Measurements from ENCODE around the gene CACNB4.
"Not testable (repeated sequence)": the region's sequence is repeated elsewhere in the genome, so short reads cannot be mapped to it uniquely, and the experiment has no call there.

Gene CACNB4

DNA sequence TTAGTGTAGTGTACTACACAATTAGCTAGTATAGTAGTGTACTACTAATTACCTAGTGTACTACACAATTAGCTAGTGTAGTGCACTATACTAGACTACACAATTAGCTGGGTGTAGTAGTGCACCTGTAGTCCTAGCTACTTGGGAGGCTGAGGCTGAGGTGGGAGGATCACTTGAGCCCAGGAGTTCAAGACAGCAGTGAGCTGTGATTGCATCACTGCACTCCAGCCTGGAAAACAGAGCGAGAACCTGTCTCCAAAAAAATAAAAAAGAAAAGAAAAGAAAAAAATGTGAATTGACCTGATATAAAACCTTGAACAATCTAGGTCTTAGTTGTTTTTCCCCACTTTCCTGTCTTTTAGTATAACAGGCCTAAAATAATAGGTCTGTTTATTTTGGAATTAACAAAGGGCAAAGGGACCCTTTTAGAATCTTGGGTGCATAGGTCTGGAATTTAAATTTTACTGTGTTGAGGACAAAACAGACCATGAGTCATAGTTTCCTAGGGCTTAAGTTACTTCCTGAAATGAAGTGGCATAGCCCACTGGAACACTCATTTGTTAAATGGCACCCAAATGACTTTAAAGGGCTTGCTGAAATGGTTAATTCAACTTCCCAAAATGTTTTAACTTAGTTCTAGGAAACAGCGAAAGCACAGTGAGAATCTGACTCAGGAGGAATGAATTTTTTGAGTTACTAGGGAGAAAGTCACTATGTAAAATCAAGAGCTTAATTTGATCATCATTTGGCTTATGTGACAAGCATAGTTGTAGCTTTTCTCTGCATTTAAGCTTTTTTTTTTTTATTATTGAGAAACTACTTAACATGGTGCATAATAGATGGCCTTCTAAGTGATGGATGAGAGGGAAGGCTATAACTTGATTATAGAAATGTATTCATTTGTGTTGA lies 219.9 kb downstream of the CACNB4 start:
- no peaks in the 10 kb centered on the region for H4K20me1 ChIP-seq (ENCODE audit: insufficient read depth, low read length, poor library complexity, severe bottlenecking)
- H3K9me2 ChIP-seq (replicated peaks; ENCODE audit: low read depth, low read length): no peaks in the 10 kb centered on the region
- peak overlapping the region; percentile 22 for H3K4me2 ChIP-seq (ENCODE audit: low read depth, low read length, poor library complexity, severe bottlenecking)
- H3K9me3 ChIP-seq (ENCODE audit: insufficient read depth, low read depth, low read length): no peaks in the 10 kb centered on the region
- TF ChIP-seq, protein P1, sequence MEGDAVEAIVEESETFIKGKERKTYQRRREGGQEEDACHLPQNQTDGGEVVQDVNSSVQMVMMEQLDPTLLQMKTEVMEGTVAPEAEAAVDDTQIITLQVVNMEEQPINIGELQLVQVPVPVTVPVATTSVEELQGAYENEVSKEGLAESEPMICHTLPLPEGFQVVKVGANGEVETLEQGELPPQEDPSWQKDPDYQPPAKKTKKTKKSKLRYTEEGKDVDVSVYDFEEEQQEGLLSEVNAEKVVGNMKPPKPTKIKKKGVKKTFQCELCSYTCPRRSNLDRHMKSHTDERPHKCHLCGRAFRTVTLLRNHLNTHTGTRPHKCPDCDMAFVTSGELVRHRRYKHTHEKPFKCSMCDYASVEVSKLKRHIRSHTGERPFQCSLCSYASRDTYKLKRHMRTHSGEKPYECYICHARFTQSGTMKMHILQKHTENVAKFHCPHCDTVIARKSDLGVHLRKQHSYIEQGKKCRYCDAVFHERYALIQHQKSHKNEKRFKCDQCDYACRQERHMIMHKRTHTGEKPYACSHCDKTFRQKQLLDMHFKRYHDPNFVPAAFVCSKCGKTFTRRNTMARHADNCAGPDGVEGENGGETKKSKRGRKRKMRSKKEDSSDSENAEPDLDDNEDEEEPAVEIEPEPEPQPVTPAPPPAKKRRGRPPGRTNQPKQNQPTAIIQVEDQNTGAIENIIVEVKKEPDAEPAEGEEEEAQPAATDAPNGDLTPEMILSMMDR (conservative IDR thresholded peaks at IDR 0.05; ENCODE audit: low read length): no peak
- no peak for TF ChIP-seq EZH2phosphoT487 (IDR thresholded peaks at IDR 0.05; ENCODE audit: borderline replicate concordance)
- H3K79me2 ChIP-seq (ENCODE audit: insufficient read depth, low read length): no peaks in the 10 kb centered on the region
- no peaks in the 10 kb centered on the region for H3K27me3 ChIP-seq (ENCODE audit: insufficient read depth, low read length, poor library complexity, severe bottlenecking)
- no peaks in the 10 kb centered on the region for H3F3A ChIP-seq (ENCODE audit: low read depth)
- H3K9ac ChIP-seq (ENCODE audit: low read depth, low read length, poor library complexity, severe bottlenecking): no peak overlapping the region
- peaks cover 9% of the 10 kb centered on the region for H3K4me1 ChIP-seq (ENCODE audit: insufficient read depth, low read length, poor library complexity, severe bottlenecking)
- no peaks in the 10 kb centered on the region for H3K36me3 ChIP-seq (ENCODE audit: insufficient read depth, low read length)
- H2AFZ ChIP-seq (ENCODE audit: low read length): no peak overlapping the region
- H3K4me3 ChIP-seq (ENCODE audit: low read length, poor library complexity, severe bottlenecking): no peak overlapping the region

DNA sequence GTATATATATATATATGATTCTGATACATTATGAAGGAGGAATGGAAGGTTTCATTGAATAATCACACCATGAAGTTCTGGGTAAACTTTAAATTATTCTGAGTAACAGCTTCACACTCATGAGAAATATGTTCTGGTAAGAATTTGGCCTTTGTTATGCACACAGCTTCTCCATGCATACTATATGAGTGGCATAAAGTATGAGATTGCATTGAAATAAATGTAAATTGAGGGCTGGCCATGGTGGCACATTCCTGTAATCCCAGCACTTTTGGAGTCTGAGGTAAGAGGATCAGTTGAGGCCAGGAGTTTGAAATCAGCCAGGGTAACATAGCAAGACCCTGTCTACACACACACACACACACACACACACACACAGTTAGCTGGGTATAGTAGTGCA lies 220.6 kb downstream of the CACNB4 start:
- no peak for TF ChIP-seq EZH2phosphoT487 (IDR thresholded peaks at IDR 0.05; ENCODE audit: borderline replicate concordance)
- TF ChIP-seq, protein P1 (conservative IDR thresholded peaks at IDR 0.05; ENCODE audit: low read length): no peak
- H3K9ac ChIP-seq (ENCODE audit: low read depth, low read length, poor library complexity, severe bottlenecking): no peak overlapping the region
- no peaks in the 10 kb centered on the region for H3K36me3 ChIP-seq (ENCODE audit: insufficient read depth, low read length)
- no peaks in the 10 kb centered on the region for H3K9me2 ChIP-seq (replicated peaks; ENCODE audit: low read depth, low read length)
- H2AFZ ChIP-seq (ENCODE audit: low read length): no peak overlapping the region
- peak overlapping the region; percentile 22 for H3K4me2 ChIP-seq (ENCODE audit: low read depth, low read length, poor library complexity, severe bottlenecking)
- H4K20me1 ChIP-seq (ENCODE audit: insufficient read depth, low read length, poor library complexity, severe bottlenecking): no peaks in the 10 kb centered on the region
- no peaks in the 10 kb centered on the region for H3K9me3 ChIP-seq (ENCODE audit: insufficient read depth, low read depth, low read length)
- no peaks in the 10 kb centered on the region for H3F3A ChIP-seq (ENCODE audit: low read depth)
- no peaks in the 10 kb centered on the region for H3K27me3 ChIP-seq (ENCODE audit: insufficient read depth, low read length, poor library complexity, severe bottlenecking)
- H3K79me2 ChIP-seq (ENCODE audit: insufficient read depth, low read length): no peaks in the 10 kb centered on the region
- H3K4me1 ChIP-seq (ENCODE audit: insufficient read depth, low read length, poor library complexity, severe bottlenecking): peaks cover 9% of the 10 kb centered on the region
- no peak overlapping the region for H3K4me3 ChIP-seq (ENCODE audit: low read length, poor library complexity, severe bottlenecking)

DNA sequence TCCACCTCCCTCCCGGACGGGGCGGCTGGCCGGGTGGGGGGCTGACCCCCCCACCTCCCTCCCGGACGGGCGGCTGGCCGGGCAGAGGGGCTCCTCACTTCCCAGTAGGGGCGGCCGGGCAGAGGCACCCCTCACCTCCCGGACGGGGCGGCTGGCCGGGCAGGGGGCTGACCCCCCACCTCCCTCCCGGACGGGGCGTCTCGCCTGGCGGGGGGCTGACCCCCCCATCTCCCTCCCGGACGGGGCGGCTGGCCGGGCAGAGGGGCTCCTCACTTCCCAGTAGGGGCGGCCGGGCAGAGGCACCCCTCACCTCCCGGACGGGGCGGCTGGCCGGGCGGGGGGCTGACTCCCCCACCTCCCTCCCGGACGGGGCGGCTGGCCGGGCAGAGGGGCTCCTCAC lies 223.2 kb downstream of the CACNB4 start:
- H3K4me2 ChIP-seq (ENCODE audit: low read depth, low read length, poor library complexity, severe bottlenecking); H3F3A ChIP-seq (ENCODE audit: low read depth): not testable (repeated sequence)

DNA sequence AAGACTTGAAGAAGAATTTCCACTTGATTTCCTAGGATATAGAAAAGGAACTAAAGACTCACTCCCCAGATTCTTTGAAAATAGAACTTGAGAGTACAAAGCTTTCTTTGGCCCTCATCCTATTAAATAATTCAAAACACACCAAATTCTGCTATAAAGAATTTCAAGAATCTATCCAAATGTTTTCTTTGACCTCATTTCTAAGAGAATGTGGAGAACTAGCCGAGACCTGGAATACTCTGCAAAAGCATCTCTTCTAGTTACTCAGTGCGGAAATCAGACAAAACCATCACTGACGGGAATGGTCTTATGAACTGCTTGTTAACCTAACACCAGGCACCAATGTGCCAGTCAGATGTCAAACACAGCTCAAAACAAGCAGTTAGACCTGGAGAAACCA lies 226.4 kb downstream of the CACNB4 start:
- H4K20me1 ChIP-seq (ENCODE audit: insufficient read depth, low read length, poor library complexity, severe bottlenecking): no peaks in the 10 kb centered on the region
- no peaks in the 10 kb centered on the region for H3K9me2 ChIP-seq (replicated peaks; ENCODE audit: low read depth, low read length)
- no peak for TF ChIP-seq EZH2phosphoT487 (IDR thresholded peaks at IDR 0.05; ENCODE audit: borderline replicate concordance)
- TF ChIP-seq, protein P1 (conservative IDR thresholded peaks at IDR 0.05; ENCODE audit: low read length): no peak
- no peaks in the 10 kb centered on the region for H3K4me1 ChIP-seq (ENCODE audit: insufficient read depth, low read length, poor library complexity, severe bottlenecking)
- H3K27me3 ChIP-seq (ENCODE audit: insufficient read depth, low read length, poor library complexity, severe bottlenecking): no peaks in the 10 kb centered on the region
- H3K4me3 ChIP-seq (ENCODE audit: low read length, poor library complexity, severe bottlenecking): no peak overlapping the region
- H3K79me2 ChIP-seq (ENCODE audit: insufficient read depth, low read length): no peaks in the 10 kb centered on the region
- no peak overlapping the region for H3K4me2 ChIP-seq (ENCODE audit: low read depth, low read length, poor library complexity, severe bottlenecking)
- H2AFZ ChIP-seq (ENCODE audit: low read length): no peak overlapping the region
- H3K9me3 ChIP-seq (ENCODE audit: insufficient read depth, low read depth, low read length): no peaks in the 10 kb centered on the region
- no peaks in the 10 kb centered on the region for H3K36me3 ChIP-seq (ENCODE audit: insufficient read depth, low read length)
- H3F3A ChIP-seq (ENCODE audit: low read depth): no peaks in the 10 kb centered on the region
- H3K9ac ChIP-seq (ENCODE audit: low read depth, low read length, poor library complexity, severe bottlenecking): no peak overlapping the region

More for the DNA sequence above, 223.2 kb downstream of the CACNB4 start:
- not testable (repeated sequence) for H3K36me3 ChIP-seq (ENCODE audit: insufficient read depth, low read length); H3K9me3 ChIP-seq (ENCODE audit: insufficient read depth, low read depth, low read length); H3K79me2 ChIP-seq (ENCODE audit: insufficient read depth, low read length); H3K9me2 ChIP-seq (replicated peaks; ENCODE audit: low read depth, low read length); H3K27me3 ChIP-seq (ENCODE audit: insufficient read depth, low read length, poor library complexity, severe bottlenecking); H4K20me1 ChIP-seq (ENCODE audit: insufficient read depth, low read length, poor library complexity, severe bottlenecking); H2AFZ ChIP-seq (ENCODE audit: low read length); H3K4me3 ChIP-seq (ENCODE audit: low read length, poor library complexity, severe bottlenecking); H3K9ac ChIP-seq (ENCODE audit: low read depth, low read length, poor library complexity, severe bottlenecking); H3K4me1 ChIP-seq (ENCODE audit: insufficient read depth, low read length, poor library complexity, severe bottlenecking)

Measured in Loucy (cell line).